IMR-90 (cell line): Measurements from ENCODE around the gene CDC40. TPM values are rescaled to one million over a fixed set of nuclear protein-coding genes. Genes with fewer than 3 reads are reported as not detected.

ENCODE experiments used
- ATAC-seq: fragments of 200-7000 bp; cut with Tn5 transposase; 2 replicates; pipeline ENCODE4 v1.9.1; 2020; ENCODE audit warnings: low read depth, mild to moderate bottlenecking, moderate library complexity
- BruUV-seq: library from RNA; stranded (reverse); fragments of 400-500 nt; replicated peaks from 2 replicates; lab custom pipeline; 2021; lab: Mats Ljungman, UMichigan
- CTCF ChIA-PET: fragments of 300-600 bp; formaldehyde crosslinking; extraction: SDS; loops from one replicate; lab custom pipeline; 2021; ENCODE audit warnings: antibody characterized with exemption; lab: Yijun Ruan, JAX
- POLR2A ChIA-PET: fragments of 300-600 bp; sonication (Branson Sonifier 250); formaldehyde crosslinking; loops from one replicate; lab custom pipeline; 2022; ENCODE audit warnings: antibody characterized with exemption; ENCODE audit not compliant: unreplicated experiment; lab: Charles Lee
- DNase-seq: peaks from one replicate; pipeline ENCODE4 v3.0.0; 2013
- H2AFZ ChIP-seq: replicated peaks from 2 replicates; pipeline ENCODE3; 2013; ENCODE audit warnings: low read length, mild to moderate bottlenecking; ENCODE audit not compliant: poor library complexity
- H2AK5ac ChIP-seq: 2 replicates; pipeline ENCODE4 v1.6.1; 2013; ENCODE audit warnings: low read depth, low read length, inconsistent platforms
- H2AK9ac ChIP-seq: replicated peaks from 2 replicates; pipeline ENCODE3; 2013; ENCODE audit warnings: mild to moderate bottlenecking, low read depth, low read length, moderate library complexity; ENCODE audit not compliant: poor library complexity
- H2BK120ac ChIP-seq: 2 replicates; pipeline ENCODE4 v1.6.1; 2013; ENCODE audit warnings: low read depth, low read length, inconsistent platforms
- H2BK15ac ChIP-seq: 3 replicates; pipeline ENCODE4 v1.6.1; 2013; ENCODE audit warnings: low read depth, low read length, inconsistent platforms
- H2BK20ac ChIP-seq: 2 replicates; pipeline ENCODE4 v1.6.1; 2013; ENCODE audit warnings: low read depth, mild to moderate bottlenecking, inconsistent platforms, low read length, moderate library complexity
- H2BK5ac ChIP-seq: 2 replicates; pipeline ENCODE4 v1.6.1; 2013; ENCODE audit warnings: mild to moderate bottlenecking, low read depth, low read length, inconsistent platforms; ENCODE audit not compliant: poor library complexity, severe bottlenecking
- H3K14ac ChIP-seq: replicated peaks from 2 replicates; pipeline ENCODE4 v1.6.1; 2013; ENCODE audit warnings: low read depth, low read length, inconsistent platforms
- H3K18ac ChIP-seq: 2 replicates; pipeline ENCODE4 v1.6.1; 2013; ENCODE audit warnings: low read depth, low read length, control low read depth
- H3K23ac ChIP-seq: 2 replicates; pipeline ENCODE4 v1.6.1; 2013; ENCODE audit warnings: low read depth, low read length, inconsistent platforms
- H3K27ac ChIP-seq: 2 replicates; pipeline ENCODE4 v1.5.1; 2013; ENCODE audit warnings: mild to moderate bottlenecking, control low read depth, low read length; ENCODE audit not compliant: insufficient read depth
- H3K27me3 ChIP-seq: 2 replicates; pipeline ENCODE4 v1.6.1; 2013; ENCODE audit warnings: low read length; ENCODE audit not compliant: control insufficient read depth, insufficient read depth
- H3K36me3 ChIP-seq: 2 replicates; pipeline ENCODE4 v1.6.1; 2013; ENCODE audit warnings: low read length, mixed read lengths; ENCODE audit not compliant: control insufficient read depth, insufficient read depth
- H3K4ac ChIP-seq: 2 replicates; pipeline ENCODE4 v1.6.1; 2013; ENCODE audit warnings: low read depth, low read length, inconsistent platforms
- H3K4me1 ChIP-seq: 2 replicates; pipeline ENCODE4 v1.6.1; 2013; ENCODE audit warnings: low read length, mixed read lengths; ENCODE audit not compliant: control insufficient read depth, insufficient read depth
- H3K4me2 ChIP-seq: 2 replicates; pipeline ENCODE4 v1.6.1; 2013; ENCODE audit warnings: low read depth, mild to moderate bottlenecking, control low read depth, low read length, moderate library complexity
- H3K4me3 ChIP-seq: 2 replicates; pipeline ENCODE4 v1.5.1; 2013; ENCODE audit warnings: low read depth, mild to moderate bottlenecking, control low read depth, low read length, moderate library complexity; ENCODE audit not compliant: insufficient read depth
- H3K56ac ChIP-seq: 2 replicates; pipeline ENCODE4 v1.6.1; 2013; ENCODE audit warnings: low read length, inconsistent platforms; ENCODE audit not compliant: insufficient read depth; ENCODE audit errors: extremely low read depth
- H3K79me1 ChIP-seq, 2 experiments: 2 replicates each; pipeline ENCODE4 v1.6.1; 2013; ENCODE audit warnings: low read length in 2 of 2, inconsistent platforms in 1 of 2, low read depth in 1 of 2
- H3K9ac ChIP-seq: 2 replicates; pipeline ENCODE4 v1.6.1; 2013; ENCODE audit warnings: low read depth, low read length, control low read depth
- H3K9me1 ChIP-seq: 2 replicates; pipeline ENCODE4 v1.6.1; 2013; ENCODE audit warnings: low read length, inconsistent platforms; ENCODE audit not compliant: insufficient read depth
- H3K9me3 ChIP-seq: 2 replicates; pipeline ENCODE4 v1.6.1; 2013; ENCODE audit warnings: low read length; ENCODE audit not compliant: control insufficient read depth, insufficient read depth
- H4K20me1 ChIP-seq: 2 replicates; pipeline ENCODE4 v1.6.1; 2013; ENCODE audit warnings: low read length, inconsistent platforms; ENCODE audit not compliant: insufficient read depth
- H4K5ac ChIP-seq: 2 replicates; pipeline ENCODE4 v1.6.1; 2013; ENCODE audit warnings: mild to moderate bottlenecking, low read depth, low read length, control low read depth
- H4K8ac ChIP-seq, 2 experiments: 2 replicates each; pipeline ENCODE4 v1.6.1; 2013; ENCODE audit warnings: low read depth in 2 of 2, low read length in 2 of 2, control low read depth in 1 of 2, inconsistent platforms in 1 of 2
- H4K91ac ChIP-seq: 2 replicates; pipeline ENCODE4 v1.6.1; 2013; ENCODE audit warnings: low read depth, low read length, inconsistent platforms; ENCODE audit not compliant: insufficient read depth
- MAFK ChIP-seq: IDR thresholded peaks from 2 replicates; pipeline ENCODE4 v1.6.1; 2012; ENCODE audit warnings: low read depth, low read length, improper control_type of control experiment
- MAZ ChIP-seq: IDR thresholded peaks from 2 replicates; pipeline ENCODE4 v1.6.1; 2012; ENCODE audit warnings: low read depth, mild to moderate bottlenecking, low read length, improper control_type of control experiment, moderate library complexity, borderline replicate concordance
- dilution Hi-C: fragments of 300-500 bp; cut with HindIII; formaldehyde crosslinking; loops from one replicate; pipeline ENCODE4 v1.14.3; 2018; ENCODE audit warnings: low sequenced_read_pairs; ENCODE audit not compliant: unreplicated experiment
- in situ Hi-C: fragments of 300-500 bp; cut with MboI; formaldehyde crosslinking; loops from 3 replicates; pipeline ENCODE4 v1.14.3; 2019; ENCODE audit warnings: low sequenced_read_pairs, inconsistent platforms, mixed read lengths
- intact Hi-C: fragments of 100-400 bp; cut with micrococcal nuclease; formaldehyde crosslinking; loops from 2 replicates; pipeline ENCODE4 v1.10.0; 2022
- polyA plus RNA-seq, 3 experiments: library from polyadenylated mRNA; depleted of rRNA; stranded (reverse); fragments of >200 nt; gene quantifications; 2 replicates each; pipeline ENCODE4 v1.2.3, GENCODE V29; 2012; ENCODE audit warnings: low replicate concordance in 1 of 3
- total RNA-seq: library from RNA; depleted of rRNA; stranded (reverse); fragments of >200 nt; gene quantifications from 2 replicates; pipeline ENCODE4 v1.2.3, GENCODE V29; 2012

CDC40 gene
- total and polyA plus RNA-seq, 2 of the 4 experiments (the other 2 are of a cell fraction) = 7.0 to 16.8 TPM

GRCh38 chr6:110188791-110189190, 8.6 kb downstream of the CDC40 start:
- intact Hi-C loops (no loop called here), dilution Hi-C loops (no loop called here), in situ Hi-C loops (no loop called here)
- Histone ChIP-seq H2BK120ac (no peak overlapping the region), H3K4me3 (no peak overlapping the region), H3K4me2 (no peak overlapping the region), H3K14ac (no peak overlapping the region), H2AK9ac (no peak overlapping the region), H4K20me1 (peaks cover 5% of the 10 kb centered on the region), H3K36me3 (no peaks in the 10 kb centered on the region), H3K9me3 (no peaks in the 10 kb centered on the region), H4K8ac (no peak overlapping the region), H2AFZ (no peak overlapping the region), H3K23ac (no peak overlapping the region), H3K27ac (no peak overlapping the region), H3K4ac (no peak overlapping the region), H3K18ac (no peak overlapping the region), H2BK20ac (no peak overlapping the region), H3K27me3 (no peaks in the 10 kb centered on the region), H3K56ac (no peak overlapping the region), H3K9me1 (0 out of 2 replicates have a peak, but pooled peaks cover 2% of the 10 kb centered on the region), H3K79me1 (peaks cover 20 to 50% of the 10 kb centered on the region in 2 experiments), H3K9ac (no peak overlapping the region), H4K5ac (no peak overlapping the region), H2BK5ac (no peak overlapping the region), H3K4me1 (no peaks in the 10 kb centered on the region; the same call in 1 of the 2 replicates), H2BK15ac (no peak overlapping the region), H4K91ac (no peak overlapping the region), H2AK5ac (no peak overlapping the region)
- CTCF ChIA-PET = interaction anchor here (0.7 kb wide), 1 partner anchor 214 kb away, joined by 4 read pairs; no protein-coding TSS in a partner anchor
- BruUV-seq = no TSS peak
- POLR2A ChIA-PET = no interaction called here
- TF ChIP-seq MAFK (peak; percentile 47; the same call in 1 of the 2 replicates), MAZ (no peak)
- peak; percentile 31 for DNase-seq
- peak; percentile 40; the same call in 1 of the 2 replicates for ATAC-seq
